IPS DF 4.7 (cell line): Measurements from ENCODE around the gene CADM1.

ENCODE experiments used
- DNase-seq: peaks from one replicate; pipeline ENCODE4 v3.0.0-alpha.2; 2013; ENCODE audit warnings: low spot score; ENCODE audit errors: extremely low read depth

Gene CADM1

GRCh38 chr11:115408036-115408921 lies 95.9 kb downstream of the CADM1 start:
- no peak for DNase-seq

GRCh38 chr11:115407496-115407895 lies 96.7 kb downstream of the CADM1 start:
- no peak for DNase-seq

- no peak for DNase-seq
Measured at GRCh38 chr11:115406404-115406803, 97.8 kb downstream of the CADM1 start.

DNA sequence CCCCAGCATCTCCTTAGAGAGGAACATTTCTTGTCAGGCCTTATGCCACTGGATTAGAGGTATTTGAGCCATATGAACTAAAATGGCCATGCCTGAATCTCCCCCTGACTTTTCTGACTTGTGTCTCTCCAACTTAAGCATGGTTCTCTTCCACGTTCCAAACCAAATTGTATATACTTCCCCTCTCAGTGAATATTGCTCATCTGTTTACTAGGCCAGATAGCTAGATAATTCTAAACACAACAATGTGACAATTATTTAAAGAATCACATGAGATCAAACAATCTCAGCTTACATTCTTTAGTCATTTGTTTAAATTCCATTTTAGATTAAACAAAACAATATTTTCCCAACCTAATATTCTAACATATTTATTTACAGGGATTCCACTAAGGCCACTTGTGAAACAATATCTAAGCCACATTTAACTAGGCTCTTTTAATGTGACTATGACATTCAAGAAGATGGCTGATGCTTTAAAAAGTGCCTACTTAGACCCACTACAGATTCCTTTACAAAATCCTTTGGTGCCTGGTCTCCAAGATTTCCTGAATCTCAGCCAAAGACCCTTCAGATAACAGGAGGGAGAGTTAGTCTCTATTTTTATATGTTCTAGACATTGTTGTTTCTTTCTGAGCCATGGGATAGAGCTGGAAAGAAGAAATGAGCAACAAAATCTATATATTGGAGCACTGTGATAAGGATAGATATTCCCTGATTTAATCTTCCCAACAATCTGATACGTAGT lies 105.7 kb downstream of the CADM1 start:
- no peak for DNase-seq

DNA sequence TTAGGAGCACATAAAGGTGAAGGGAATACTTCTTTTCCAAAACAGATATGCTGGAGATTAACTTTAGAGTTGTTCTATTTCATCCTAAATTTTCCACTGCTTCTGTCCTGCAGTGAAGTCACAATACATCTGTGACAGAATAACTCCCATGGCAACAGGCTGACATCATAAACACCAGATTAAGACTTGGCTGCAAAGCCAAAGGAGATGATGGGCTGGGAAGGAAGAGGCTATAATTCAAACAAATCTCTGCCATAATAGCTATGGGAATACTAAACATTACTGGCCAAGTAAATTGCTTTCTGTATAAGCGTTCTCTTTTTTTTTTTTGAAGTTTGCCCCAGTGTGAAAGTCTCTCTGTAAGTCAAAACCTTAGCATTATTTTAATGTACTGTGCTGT lies 107.7 kb downstream of the CADM1 start:
- no peak for DNase-seq

- no peak for DNase-seq
Measured at GRCh38 chr11:115393950-115394349, 110.3 kb downstream of the CADM1 start.

DNA sequence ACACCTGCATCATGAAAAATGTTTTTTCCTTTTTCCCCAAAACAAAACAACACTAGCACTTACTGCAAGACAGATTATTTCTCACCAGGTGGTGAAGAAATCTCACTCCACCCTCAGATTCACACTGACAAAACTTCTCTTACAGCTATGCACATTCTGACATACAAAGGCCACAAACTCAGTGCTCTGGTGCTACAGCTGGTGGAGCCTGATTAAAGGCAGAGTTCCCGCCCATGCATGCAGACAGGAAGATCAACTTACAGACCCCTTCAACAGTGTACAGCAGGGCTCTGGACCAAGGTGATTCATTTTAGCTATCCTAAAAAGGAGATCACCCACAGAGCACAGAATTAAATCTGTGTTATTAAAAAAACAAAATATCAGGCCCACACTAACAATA lies 112.6 kb downstream of the CADM1 start:
- no peak for DNase-seq

DNA sequence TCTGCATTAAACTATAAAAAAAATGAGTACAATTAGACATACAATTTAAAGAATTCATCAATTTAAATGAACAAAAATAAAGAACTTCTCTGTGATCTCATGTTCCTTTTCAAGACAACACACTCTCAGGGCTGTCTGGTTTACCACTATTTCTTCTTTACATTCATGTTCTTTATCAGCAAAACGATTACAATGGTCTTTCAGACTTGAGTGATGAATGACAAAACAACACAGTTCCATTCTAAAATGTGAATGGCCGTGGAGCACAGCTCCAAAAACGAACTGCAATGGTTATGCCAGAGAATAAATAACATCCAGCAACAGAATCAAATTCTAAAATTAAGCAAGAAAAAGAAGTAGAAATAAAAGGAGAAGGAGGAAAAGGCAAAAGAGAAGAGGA lies 113.1 kb downstream of the CADM1 start:
- DNase-seq: no peak

DNA sequence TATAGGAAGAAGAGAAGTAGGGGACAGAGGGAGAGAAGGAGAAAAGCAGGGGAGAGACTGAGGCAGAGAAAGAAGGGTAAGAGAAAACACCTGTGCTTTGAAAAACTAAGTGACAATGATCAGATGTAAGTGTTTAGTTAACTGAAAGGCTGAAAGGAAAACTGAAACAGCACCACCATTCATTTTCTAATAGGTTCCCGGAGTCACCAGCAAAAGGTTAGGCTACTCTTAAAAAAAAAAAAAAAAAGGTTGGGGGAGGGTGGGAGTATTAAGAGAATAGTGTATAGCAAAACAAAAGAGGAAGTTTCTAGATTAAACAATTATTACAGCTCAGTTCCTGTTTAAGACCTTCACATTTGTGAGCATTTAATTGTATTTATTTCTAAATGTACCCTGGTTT lies 113.8 kb downstream of the CADM1 start:
- DNase-seq: no peak

- no peak for DNase-seq
Measured at GRCh38 chr11:115389790-115390189, 114.4 kb downstream of the CADM1 start.

- no peak for DNase-seq
Measured at GRCh38 chr11:115385226-115385625, 119.0 kb downstream of the CADM1 start.

- no peak for DNase-seq
Measured at GRCh38 chr11:115384236-115384635, 120.0 kb downstream of the CADM1 start.

DNA sequence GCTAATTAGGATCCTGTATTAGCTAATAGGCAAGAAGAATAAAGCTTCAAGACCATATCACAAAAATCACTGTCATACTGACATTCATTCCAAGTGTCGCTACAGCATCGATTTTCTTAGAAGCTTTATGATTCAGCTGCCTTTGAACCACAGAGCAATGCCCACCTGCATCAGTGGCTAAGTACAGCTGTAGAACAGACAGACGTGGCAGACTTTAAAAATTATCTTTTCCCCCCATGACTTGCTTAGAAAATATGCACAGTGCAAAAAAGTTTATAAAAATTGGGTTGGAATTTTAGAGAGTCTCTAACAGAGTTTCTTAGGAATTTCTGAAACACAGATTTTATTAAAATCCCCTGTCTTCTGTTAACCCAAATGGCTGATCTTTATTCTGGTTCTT lies 120.8 kb downstream of the CADM1 start:
- DNase-seq: no peak

- DNase-seq: no peak
Measured at GRCh38 chr11:115379528-115379927, 124.7 kb downstream of the CADM1 start.

DNA sequence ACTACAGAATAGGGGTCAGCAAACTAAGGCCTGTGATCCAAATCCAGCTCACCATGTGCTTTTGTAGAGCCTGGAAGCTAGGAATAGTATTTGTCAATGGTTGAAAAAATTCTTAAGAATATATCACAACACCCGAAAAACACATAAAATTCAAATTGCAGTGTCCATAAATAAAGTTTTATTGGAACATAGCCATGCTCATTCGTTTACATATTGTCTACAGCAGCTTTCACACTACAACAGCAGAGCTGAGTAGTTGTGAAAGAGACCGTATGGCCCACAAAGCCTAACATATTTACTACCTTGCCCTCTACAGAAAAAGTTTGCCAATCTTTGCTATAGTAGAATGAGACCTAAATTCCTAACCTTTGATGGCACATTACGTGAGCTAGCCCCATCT lies 125.7 kb downstream of the CADM1 start:
- no peak for DNase-seq

DNA sequence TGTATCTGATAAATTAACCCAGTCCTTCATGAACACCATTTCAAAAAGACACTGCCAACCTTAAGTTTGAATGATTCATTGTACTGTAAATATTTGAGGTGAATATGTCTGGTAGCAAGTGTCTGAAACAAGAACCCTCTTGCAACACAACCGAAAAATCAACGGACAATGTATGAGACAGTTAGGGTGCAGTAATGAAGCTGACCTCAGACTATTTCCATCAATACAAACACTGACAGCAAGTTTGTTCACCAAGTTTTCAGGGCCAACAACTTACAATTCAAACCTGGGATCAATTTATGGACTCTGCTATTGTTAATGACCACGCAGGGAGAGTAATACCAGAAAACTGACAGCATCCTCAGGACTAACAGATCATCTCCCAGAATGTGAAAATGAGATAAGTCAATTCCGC lies 126.3 kb downstream of the CADM1 start:
- DNase-seq: no peak

DNA sequence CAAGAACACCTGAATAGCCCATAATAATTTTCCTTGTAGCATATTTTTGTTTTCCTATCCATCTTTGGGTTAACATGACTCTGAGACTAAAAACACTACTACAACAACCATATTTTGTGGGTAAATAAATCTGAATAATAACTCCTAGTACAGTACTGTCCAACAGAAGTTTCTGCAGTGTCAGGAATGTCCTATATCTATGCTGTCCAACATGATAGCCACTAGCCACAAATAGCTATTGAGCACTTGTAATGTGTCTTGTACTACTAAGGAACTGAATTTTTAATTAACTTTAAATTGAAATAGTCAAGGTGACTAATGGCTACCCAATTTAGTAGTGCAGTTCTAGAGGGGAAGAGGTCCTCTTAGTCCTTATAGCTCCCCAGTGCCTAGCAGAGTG lies 135.6 kb downstream of the CADM1 start:
- no peak for DNase-seq

- DNase-seq: no peak
Measured at GRCh38 chr11:115366826-115367225, 137.4 kb downstream of the CADM1 start.

DNA sequence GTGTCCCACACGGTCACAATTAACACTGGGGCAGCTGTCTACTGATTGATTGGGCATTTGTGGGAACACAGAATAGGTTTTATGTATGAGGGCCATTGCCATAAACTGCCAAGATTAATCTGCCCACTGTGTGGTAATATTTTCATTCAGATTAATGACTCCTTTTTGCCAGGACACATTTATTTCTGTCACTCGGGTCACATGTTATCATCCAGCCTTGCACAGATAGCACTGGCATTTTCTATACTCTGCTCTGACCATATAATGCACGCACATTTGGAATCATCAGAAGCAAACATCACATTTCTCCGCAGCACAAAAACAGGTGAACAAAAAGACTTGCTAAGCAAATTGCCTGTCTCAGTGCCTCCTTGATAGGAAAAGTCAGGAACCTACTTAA lies 138.3 kb downstream of the CADM1 start:
- no peak for DNase-seq

- DNase-seq: no peak
Measured at GRCh38 chr11:115364896-115365295, 139.3 kb downstream of the CADM1 start.

GRCh38 chr11:115363921-115364320 lies 140.3 kb downstream of the CADM1 start:
- no peak for DNase-seq

DNA sequence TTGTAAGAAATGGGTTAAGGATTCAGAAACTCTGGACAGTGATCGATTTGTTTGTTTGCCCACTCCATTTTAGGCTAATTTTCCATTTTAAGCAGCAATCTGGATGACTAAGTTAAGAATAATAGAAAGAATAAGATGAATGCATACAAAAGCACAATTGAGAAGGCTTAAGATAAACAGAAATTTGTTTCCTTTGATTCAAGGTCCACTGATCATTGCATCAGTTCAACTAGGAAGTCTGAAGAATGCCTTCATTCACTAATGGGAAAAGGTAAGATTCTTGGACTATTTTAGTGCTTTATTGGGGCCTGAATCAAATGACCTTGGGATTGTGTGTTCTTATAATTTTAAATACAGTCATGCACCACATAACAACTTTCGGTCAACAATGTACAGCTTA lies 140.8 kb downstream of the CADM1 start:
- DNase-seq: no peak

- DNase-seq: no peak
Measured at GRCh38 chr11:115362997-115363396, 141.2 kb downstream of the CADM1 start.
